Neuronal stem cell (in vitro differentiated cells): ENCODE results near the gene RUNX2.

Experiments used
- DNase-seq: peaks from one replicate; pipeline ENCODE4 v3.0.0-alpha.2; 2013; ENCODE audit warnings: low spot score
- H2AFZ ChIP-seq: one replicate; pipeline ENCODE4 v1.6.1; 2013; ENCODE audit warnings: mild to moderate bottlenecking, low read length, inconsistent platforms
- H2AK5ac ChIP-seq: 2 replicates; pipeline ENCODE4 v1.6.1; 2013; ENCODE audit warnings: low read depth, mild to moderate bottlenecking, inconsistent platforms, low read length, moderate library complexity, mixed read lengths
- H2BK120ac ChIP-seq: 2 replicates; pipeline ENCODE4 v1.6.1; 2013; ENCODE audit warnings: low read depth, mild to moderate bottlenecking, inconsistent platforms, low read length, moderate library complexity, mixed read lengths
- H2BK12ac ChIP-seq: one replicate; pipeline ENCODE4 v1.6.1; 2013; ENCODE audit warnings: low read length, inconsistent platforms
- H2BK15ac ChIP-seq: 2 replicates; pipeline ENCODE4 v1.6.1; 2013; ENCODE audit warnings: mild to moderate bottlenecking, low read length, inconsistent platforms, mixed read lengths
- H2BK5ac ChIP-seq: one replicate; pipeline ENCODE4 v1.6.1; 2013; ENCODE audit warnings: inconsistent platforms, mild to moderate bottlenecking, low read length, moderate library complexity
- H3K14ac ChIP-seq: one replicate; pipeline ENCODE4 v1.6.1; 2013; ENCODE audit warnings: low read length, inconsistent platforms
- H3K18ac ChIP-seq: 2 replicates; pipeline ENCODE4 v1.6.1; 2013; ENCODE audit warnings: low read length, inconsistent platforms
- H3K23ac ChIP-seq: 2 replicates; pipeline ENCODE4 v1.6.1; 2013; ENCODE audit warnings: low read depth, mild to moderate bottlenecking, mixed read lengths, low read length, inconsistent platforms; ENCODE audit not compliant: poor library complexity
- H3K27ac ChIP-seq: replicated peaks from 3 replicates; pipeline ENCODE4 v1.5.1; 2013; ENCODE audit warnings: low read length, inconsistent platforms
- H3K27me3 ChIP-seq, 3 experiments: 2 replicates each; pipeline ENCODE4 v1.6.1; 2013; ENCODE audit warnings: low read length in 3 of 3, mild to moderate bottlenecking in 2 of 3, inconsistent platforms in 1 of 3, low read depth in 1 of 3, mixed read lengths in 1 of 3, moderate library complexity in 1 of 3; ENCODE audit not compliant: control insufficient read depth in 3 of 3, insufficient read depth in 3 of 3
- H3K36me3 ChIP-seq, 2 donors: replicated peaks in 1 of 2; 2 replicates each; pipeline ENCODE4 v1.6.1; 2013; ENCODE audit warnings: low read length in 2 of 2; ENCODE audit not compliant: control insufficient read depth in 2 of 2, insufficient read depth in 2 of 2
- H3K4ac ChIP-seq: 2 replicates; pipeline ENCODE4 v1.6.1; 2013; ENCODE audit warnings: inconsistent platforms, mild to moderate bottlenecking, low read length, moderate library complexity
- H3K4me1 ChIP-seq, 2 donors: 1 replicate in 1 of 2; 2 replicates in 1 of 2; pipeline ENCODE4 v1.6.1; 2013; ENCODE audit warnings: low read length in 2 of 2, low read depth in 1 of 2; ENCODE audit not compliant: control insufficient read depth in 2 of 2, insufficient read depth in 1 of 2
- H3K4me2 ChIP-seq: one replicate; pipeline ENCODE4 v1.6.1; 2013; ENCODE audit warnings: mild to moderate bottlenecking, low read length, inconsistent platforms; ENCODE audit not compliant: insufficient read depth, poor library complexity, severe bottlenecking
- H3K4me3 ChIP-seq, 2 donors: 2 replicates each; pipeline ENCODE4 v1.5.1; 2013; ENCODE audit warnings: low read length in 2 of 2, mild to moderate bottlenecking in 2 of 2, inconsistent platforms in 1 of 2, moderate library complexity in 1 of 2
- H3K79me1 ChIP-seq: one replicate; pipeline ENCODE4 v1.6.1; 2013; ENCODE audit warnings: low read depth, mild to moderate bottlenecking, inconsistent platforms, low read length, moderate library complexity
- H3K9ac ChIP-seq: one replicate; pipeline ENCODE4 v1.6.1; 2013; ENCODE audit warnings: mild to moderate bottlenecking, low read depth, low read length, inconsistent platforms; ENCODE audit not compliant: poor library complexity
- H3K9me3 ChIP-seq, 2 donors: replicated peaks in 1 of 2; 2 replicates each; pipeline versions ENCODE3 to v1.6.1; 2013; ENCODE audit warnings: low read length in 2 of 2, mild to moderate bottlenecking in 2 of 2, inconsistent platforms in 1 of 2, low read depth in 1 of 2, mixed read lengths in 1 of 2, moderate library complexity in 1 of 2; ENCODE audit not compliant: control insufficient read depth in 2 of 2, insufficient read depth in 1 of 2
- H4K8ac ChIP-seq: one replicate; pipeline ENCODE4 v1.6.1; 2013; ENCODE audit warnings: low read depth, mild to moderate bottlenecking, inconsistent platforms, low read length, moderate library complexity
- H4K91ac ChIP-seq: one replicate; pipeline ENCODE4 v1.6.1; 2013; ENCODE audit warnings: low read length, low read depth, mild to moderate bottlenecking, inconsistent platforms; ENCODE audit not compliant: poor library complexity
- WGBS, 2 donors: extraction: QIAGEN DNeasy Blood & Tissue Kit; methylation state at CpG; one replicate each; pipeline ENCODE4 v1.1.7; 2013; ENCODE audit warnings: missing lambda C conversion rate in 2 of 2, mixed read lengths in 1 of 2; ENCODE audit not compliant: insufficient read length in 2 of 2, insufficient replicate concordance in 1 of 2; ENCODE audit errors: extremely low coverage in 2 of 2; 5-methylcytosine and 5-hydroxymethylcytosine counted together

The RUNX2 gene

DNA sequence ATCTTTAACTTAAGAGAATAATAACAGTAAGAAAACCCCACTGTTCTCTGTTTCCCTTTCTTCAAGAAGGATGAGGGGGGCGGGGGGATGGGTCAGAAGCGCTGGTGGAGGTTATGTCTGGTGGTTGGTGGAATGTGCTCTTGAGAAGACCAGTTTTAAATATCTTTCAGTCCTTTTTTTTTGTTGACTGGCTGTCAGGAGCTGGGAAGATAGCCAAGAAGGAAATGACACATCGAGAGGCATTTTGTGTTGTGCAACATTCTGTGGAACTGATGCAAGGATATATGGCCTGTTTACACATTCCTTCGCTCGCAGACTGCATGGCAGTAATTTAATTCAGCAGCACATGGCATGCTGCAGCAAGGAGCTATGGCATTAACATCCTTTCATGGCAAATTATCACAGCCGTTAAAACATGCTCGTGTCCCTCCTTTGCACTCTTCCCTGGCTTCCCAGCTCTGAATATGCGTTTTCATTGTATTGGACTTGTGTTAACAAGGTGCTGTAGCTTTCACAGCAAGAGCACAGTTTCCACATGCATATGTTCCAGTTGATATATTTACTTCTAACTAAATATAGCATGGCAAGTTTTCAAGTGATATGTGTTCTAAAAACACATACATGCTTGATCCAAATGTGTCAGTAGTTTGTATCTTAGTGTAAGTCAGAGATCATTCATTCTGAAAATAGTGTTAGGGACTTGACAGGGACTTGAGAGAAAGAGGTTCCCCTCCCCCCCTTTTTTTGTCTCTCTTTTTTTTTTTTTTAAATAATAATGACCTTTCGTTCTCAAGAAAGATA lies 117.8 kb downstream of the RUNX2 start:
- no CpG with 5 or more reads among the region's 9 CpGs for WGBS, 2 donors
- H2BK12ac ChIP-seq: no peak overlapping the region
- peaks cover 3 to 8% of the 10 kb centered on the region in 2 donors for H3K4me1 ChIP-seq

DNA sequence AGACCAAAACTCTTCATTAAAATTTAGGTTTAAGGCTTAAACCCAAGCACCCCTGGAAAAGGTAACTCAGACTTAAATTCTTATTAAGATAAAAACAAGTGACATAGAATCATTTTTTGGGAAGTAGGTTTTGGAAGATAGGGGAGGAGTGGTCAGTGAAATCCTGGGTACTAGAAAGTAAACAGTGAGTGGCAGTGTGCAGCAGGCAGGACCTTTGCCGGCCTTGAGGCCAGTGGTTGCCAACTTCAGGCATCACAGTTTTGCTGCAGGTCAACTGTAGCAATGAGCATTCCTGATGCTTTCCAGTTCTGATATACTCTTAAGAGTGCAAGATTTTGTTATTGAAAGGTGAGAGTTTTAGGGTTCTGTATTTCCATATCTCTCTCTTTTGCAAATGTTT lies 118.9 kb downstream of the RUNX2 start:
- WGBS, 2 donors: no CpG with 5 or more reads among the region's 1 CpG
- peaks cover 3 to 8% of the 10 kb centered on the region in 2 donors for H3K4me1 ChIP-seq

More for the DNA sequence above, 117.8 kb downstream of the RUNX2 start:
- no peak overlapping the region for H2BK120ac ChIP-seq
- no peak overlapping the region for H3K27ac ChIP-seq
- H3K9me3 ChIP-seq: no peaks in the 10 kb centered on the region
- DNase-seq: peak; percentile 5
- H3K23ac ChIP-seq: no peak overlapping the region
- H3K14ac ChIP-seq: no peak overlapping the region
- H3K4me3 ChIP-seq: no peak overlapping the region
- no peak overlapping the region for H2BK5ac ChIP-seq
- no peak overlapping the region for H2AK5ac ChIP-seq
- no peaks in the 10 kb centered on the region for H3K27me3 ChIP-seq
- no peaks in the 10 kb centered on the region for H3K79me1 ChIP-seq
- H2AFZ ChIP-seq: no peak overlapping the region
- H3K9ac ChIP-seq: no peak overlapping the region
- H3K4ac ChIP-seq: no peak overlapping the region
- no peak overlapping the region for H4K8ac ChIP-seq
- no peak overlapping the region for H3K4me2 ChIP-seq
- no peak overlapping the region for H4K91ac ChIP-seq
- peaks cover 0 to 98% of the 10 kb centered on the region in 2 donors for H3K36me3 ChIP-seq
- no peak overlapping the region for H2BK15ac ChIP-seq
- H3K18ac ChIP-seq: no peak overlapping the region

DNA sequence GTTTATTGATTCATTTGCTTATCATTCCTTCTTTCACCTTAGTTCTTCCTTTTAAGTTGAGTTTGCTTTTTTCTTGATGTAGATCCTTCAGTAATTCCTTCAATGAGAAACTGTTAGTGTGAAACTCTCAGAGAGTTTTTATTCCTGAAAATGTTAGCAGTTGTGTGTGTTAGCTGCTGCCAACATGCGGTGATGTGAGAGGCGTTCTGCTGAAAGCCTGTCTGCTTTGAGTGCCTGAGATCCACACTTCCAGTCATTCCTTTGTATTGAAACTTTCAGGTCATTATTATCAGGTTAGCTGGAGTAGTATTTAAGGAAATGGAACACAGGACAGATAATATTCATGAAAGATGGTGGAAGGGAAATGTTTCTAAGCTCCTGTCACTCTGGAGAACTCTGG lies 119.6 kb downstream of the RUNX2 start:
- Histone ChIP-seq H4K8ac (no peak overlapping the region), H3K4me1 (peaks cover 3 to 8% of the 10 kb centered on the region in 2 donors), H3K27ac (no peak overlapping the region), H3K18ac (no peak overlapping the region), H2AFZ (no peak overlapping the region), H3K27me3 (no peaks in the 10 kb centered on the region), H3K14ac (no peak overlapping the region), H2BK5ac (no peak overlapping the region), H3K23ac (no peak overlapping the region), H2BK15ac (no peak overlapping the region), H3K4ac (no peak overlapping the region), H3K36me3 (peaks cover 0 to 98% of the 10 kb centered on the region in 2 donors), H3K4me3 (no peak overlapping the region), H3K4me2 (no peak overlapping the region), H2BK12ac (no peak overlapping the region), H3K79me1 (no peaks in the 10 kb centered on the region), H3K9me3 (no peaks in the 10 kb centered on the region), H2AK5ac (no peak overlapping the region), H3K9ac (no peak overlapping the region), H2BK120ac (no peak overlapping the region), H4K91ac (no peak overlapping the region)
- DNase-seq: no peak
- no CpG with 5 or more reads among the region's 2 CpGs for WGBS, 2 donors

More for the DNA sequence above, 118.9 kb downstream of the RUNX2 start:
- H2BK12ac ChIP-seq: no peak overlapping the region
- no peak overlapping the region for H3K4ac ChIP-seq
- no peak overlapping the region for H3K27ac ChIP-seq
- no peak overlapping the region for H2AFZ ChIP-seq
- no peak overlapping the region for H3K18ac ChIP-seq
- no peak overlapping the region for H3K14ac ChIP-seq
- no peak overlapping the region for H2AK5ac ChIP-seq
- no peak overlapping the region for H3K4me2 ChIP-seq
- no peak overlapping the region for H3K23ac ChIP-seq
- no peak overlapping the region for H3K4me3 ChIP-seq
- H3K36me3 ChIP-seq: peaks cover 0 to 98% of the 10 kb centered on the region in 2 donors
- H3K79me1 ChIP-seq: no peaks in the 10 kb centered on the region
- DNase-seq: no peak
- H2BK5ac ChIP-seq: no peak overlapping the region
- H3K9me3 ChIP-seq: no peaks in the 10 kb centered on the region
- no peak overlapping the region for H4K8ac ChIP-seq
- no peaks in the 10 kb centered on the region for H3K27me3 ChIP-seq
- no peak overlapping the region for H2BK120ac ChIP-seq
- H2BK15ac ChIP-seq: no peak overlapping the region
- no peak overlapping the region for H3K9ac ChIP-seq
- H4K91ac ChIP-seq: no peak overlapping the region

DNA sequence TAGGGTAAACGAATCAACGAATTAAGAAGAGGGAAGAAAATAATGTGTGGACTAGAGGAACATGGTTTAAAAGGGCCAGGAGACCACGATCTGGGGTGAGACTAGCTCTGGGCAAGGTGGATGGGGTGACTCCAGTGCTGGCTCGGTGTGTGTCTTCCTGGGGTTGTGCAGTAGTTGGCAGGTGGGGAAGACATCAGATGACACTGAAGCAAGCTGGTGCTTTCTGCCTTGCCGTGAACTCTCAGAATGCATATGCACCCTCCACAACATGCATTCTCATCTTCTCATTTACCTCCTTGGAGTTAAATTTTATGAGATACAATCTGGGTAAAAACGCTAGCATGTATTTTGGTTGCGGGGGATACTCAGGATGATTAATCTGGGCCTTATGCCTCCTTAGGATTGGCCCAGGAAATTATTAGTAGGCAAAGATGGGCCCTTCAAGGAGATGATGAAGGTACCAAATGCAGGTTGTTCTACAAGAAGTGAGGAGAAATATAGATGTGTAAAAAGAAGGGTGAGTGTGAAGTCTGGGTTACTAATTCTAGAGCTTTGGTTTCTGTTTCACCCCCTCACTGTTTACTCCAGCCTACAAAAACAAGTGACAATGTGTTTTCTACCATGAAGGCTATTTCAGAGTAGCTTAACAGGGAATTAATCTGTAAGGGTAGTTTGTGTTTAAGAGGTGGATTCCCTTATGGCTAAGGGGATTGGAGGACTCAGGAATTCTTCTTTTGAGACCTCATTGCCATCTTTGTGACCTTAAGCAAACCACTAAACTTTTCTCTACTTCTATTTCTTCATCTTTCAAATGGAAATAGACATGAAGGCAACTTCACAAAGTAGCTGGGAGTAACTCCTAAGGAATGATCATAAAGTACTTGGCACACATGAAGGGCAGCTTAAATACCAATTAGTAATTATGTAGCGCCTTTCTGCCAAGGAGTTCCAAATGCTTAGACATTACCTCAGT lies 120.6 kb downstream of the RUNX2 start:
- Histone ChIP-seq H3K4ac (no peak overlapping the region), H3K9me3 (no peaks in the 10 kb centered on the region), H4K8ac (no peak overlapping the region), H3K14ac (no peak overlapping the region), H3K27ac (no peak overlapping the region), H3K18ac (no peak overlapping the region), H3K9ac (no peak overlapping the region), H3K4me3 (no peak overlapping the region), H3K4me2 (no peak overlapping the region), H2BK12ac (no peak overlapping the region), H4K91ac (no peak overlapping the region), H3K4me1 (peaks cover 3 to 8% of the 10 kb centered on the region in 2 donors), H3K36me3 (peaks cover 0 to 98% of the 10 kb centered on the region in 2 donors), H2BK15ac (no peak overlapping the region), H3K27me3 (no peaks in the 10 kb centered on the region), H2BK5ac (no peak overlapping the region), H2BK120ac (no peak overlapping the region), H3K79me1 (no peaks in the 10 kb centered on the region), H2AK5ac (no peak overlapping the region), H3K23ac (no peak overlapping the region), H2AFZ (no peak overlapping the region)
- no peak for DNase-seq
- WGBS, 2 donors: no CpG with 5 or more reads among the region's 8 CpGs
